HG02852 (cell line): ENCODE data around the gene EPSTI1.

Experiments used
- ATAC-seq: cut with Tn5 transposase; IDR thresholded peaks from one replicate; pipeline ENCODE4 v1.9.1; 2021; ENCODE audit warnings: mild to moderate bottlenecking, moderate library complexity; ENCODE audit not compliant: unreplicated experiment

Gene EPSTI1

DNA sequence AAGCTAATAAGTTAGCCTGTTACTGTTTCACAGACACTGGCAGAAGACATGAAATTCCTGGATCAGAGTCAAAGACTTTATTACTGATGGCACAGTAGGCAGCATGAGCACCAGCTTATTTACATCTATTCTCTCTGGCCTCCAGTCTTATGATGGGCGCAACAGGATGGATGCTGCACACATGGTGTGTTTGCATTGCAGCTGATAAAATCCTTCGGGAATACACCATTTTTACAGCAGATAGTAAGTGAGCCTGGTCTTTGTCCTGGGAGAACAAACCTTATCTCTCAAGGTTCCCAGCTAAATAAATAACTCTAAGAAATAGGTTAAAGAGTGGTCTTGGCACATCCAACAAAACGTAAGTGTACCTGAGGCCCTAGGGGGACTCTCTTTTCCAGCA, 16.0 kb downstream of the EPSTI1 start:
- ATAC-seq = no peak

GRCh38 chr13:42973581-42973980, 18.5 kb downstream of the EPSTI1 start:
- ATAC-seq = no peak

- ATAC-seq = peak; percentile 58
Measured at GRCh38 chr13:42971691-42972347, 20.2 kb downstream of the EPSTI1 start.

- ATAC-seq = peak; percentile 69
Measured at GRCh38 chr13:42970824-42971690, 21.0 kb downstream of the EPSTI1 start.

- no peak for ATAC-seq
Measured at GRCh38 chr13:42969565-42970172, 22.4 kb downstream of the EPSTI1 start.

DNA sequence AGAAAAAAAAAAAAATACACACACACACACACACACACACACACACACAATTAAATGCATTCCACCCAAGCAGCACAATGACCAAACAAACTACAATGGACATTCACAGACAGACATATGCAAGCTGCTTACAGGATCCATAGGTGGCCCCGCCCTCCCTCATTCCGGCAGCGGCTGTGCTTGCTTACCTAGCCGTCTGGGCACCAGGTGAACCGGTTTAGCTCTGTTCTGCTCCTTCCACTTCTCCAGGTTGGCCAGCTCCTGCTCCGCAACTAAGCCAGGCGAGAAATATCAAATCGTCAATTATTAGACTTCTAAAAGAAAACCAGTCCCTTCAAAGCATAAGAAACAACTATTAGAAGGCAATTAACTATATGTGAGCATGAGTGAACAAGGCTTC, 23.1 kb downstream of the EPSTI1 start:
- no peak for ATAC-seq

DNA sequence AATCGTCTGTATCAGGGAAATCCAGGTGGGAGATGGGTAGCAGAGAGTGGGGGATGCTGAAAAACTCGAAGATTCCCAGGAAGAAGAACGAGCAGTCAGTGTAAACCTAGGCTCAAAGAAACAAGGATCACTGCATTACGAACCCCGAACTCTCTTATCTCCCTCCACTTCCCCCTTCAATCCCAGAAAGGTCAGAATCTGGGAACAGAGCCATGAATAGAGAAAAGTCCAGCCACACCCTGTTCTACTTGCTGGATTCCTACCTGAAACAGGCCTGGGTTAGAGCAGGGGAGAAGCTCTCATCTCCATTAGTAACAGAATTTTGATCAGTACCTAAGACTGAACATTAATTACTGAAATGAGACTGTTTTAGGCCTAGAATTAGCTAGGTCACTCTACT, 24.4 kb downstream of the EPSTI1 start:
- no peak for ATAC-seq

GRCh38 chr13:42965281-42965680, 26.8 kb downstream of the EPSTI1 start:
- ATAC-seq = no peak

DNA sequence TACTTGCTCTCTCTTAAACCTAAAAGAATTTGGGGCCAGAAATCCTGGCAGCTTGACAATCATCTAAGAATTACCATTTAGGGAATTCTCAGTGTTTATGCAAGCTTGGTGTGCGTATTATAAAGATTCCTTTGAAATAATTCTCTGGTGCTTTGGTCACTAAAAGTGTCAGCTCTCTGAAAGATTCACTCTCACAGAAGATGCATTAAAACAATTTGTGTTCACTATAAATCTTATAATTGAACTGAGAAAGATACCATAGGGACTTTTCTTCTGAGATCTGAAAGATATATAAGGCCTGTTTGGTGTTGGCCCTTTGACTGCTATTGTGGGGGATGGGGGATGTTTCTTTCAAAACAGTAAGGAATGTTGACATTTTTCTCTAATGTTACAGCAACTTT, 27.3 kb downstream of the EPSTI1 start:
- no peak for ATAC-seq

DNA sequence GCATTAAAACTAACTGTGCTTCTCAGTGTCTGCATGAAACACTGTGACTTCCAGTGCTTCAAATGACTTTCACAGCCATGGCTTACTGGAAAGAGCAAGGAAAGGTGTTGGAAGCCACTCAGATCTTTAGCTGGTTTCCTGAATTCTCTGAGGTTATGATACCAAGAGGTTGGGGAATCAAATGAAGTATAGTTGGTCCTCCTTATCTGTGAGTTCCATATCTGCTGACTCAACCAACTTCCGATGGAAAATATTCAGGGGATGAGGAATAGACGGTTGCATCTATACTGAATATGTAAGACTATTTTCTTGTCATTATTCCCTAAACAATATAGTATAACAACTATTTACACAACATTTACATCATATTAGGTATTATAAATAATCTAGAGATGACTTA, 32.4 kb downstream of the EPSTI1 start:
- no peak for ATAC-seq

DNA sequence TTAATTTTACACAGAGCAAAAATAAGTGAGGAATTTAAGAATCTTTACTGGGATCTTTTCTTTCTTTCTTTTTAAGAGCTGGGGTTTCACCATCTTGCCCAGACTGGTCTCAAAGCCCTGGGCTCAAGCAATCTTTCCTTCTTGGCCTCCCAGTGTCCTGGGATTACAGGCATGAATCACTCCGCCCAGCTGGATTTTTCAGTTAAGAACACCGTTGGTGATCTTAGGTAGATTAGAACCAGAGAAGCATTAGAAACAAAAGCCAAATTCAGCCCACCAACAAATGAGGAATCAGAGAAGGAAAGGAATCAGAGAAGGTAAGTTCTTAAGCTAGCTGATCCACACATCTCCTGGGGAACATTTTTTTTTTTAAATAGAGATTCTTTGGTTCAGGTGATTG, 34.2 kb downstream of the EPSTI1 start:
- no peak for ATAC-seq

DNA sequence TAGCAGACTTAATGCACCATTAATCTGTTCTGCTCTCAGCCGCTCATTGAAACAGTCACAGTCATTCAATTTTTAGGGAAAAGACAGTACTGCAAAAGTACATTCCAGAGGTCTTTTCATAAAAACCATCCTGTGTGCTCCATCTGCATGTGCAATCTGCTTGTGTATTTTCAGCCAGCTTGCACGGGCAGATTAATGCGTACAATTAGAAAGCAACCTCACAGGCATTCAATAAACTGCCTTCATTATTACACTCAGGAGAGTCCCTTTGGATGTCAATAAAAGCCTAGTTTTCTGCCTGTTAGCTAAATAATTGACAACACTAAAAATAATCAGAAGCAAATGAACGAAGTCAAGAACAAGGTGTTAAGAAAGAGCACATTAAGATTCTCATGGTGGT, 41.9 kb downstream of the EPSTI1 start:
- ATAC-seq = no peak

DNA sequence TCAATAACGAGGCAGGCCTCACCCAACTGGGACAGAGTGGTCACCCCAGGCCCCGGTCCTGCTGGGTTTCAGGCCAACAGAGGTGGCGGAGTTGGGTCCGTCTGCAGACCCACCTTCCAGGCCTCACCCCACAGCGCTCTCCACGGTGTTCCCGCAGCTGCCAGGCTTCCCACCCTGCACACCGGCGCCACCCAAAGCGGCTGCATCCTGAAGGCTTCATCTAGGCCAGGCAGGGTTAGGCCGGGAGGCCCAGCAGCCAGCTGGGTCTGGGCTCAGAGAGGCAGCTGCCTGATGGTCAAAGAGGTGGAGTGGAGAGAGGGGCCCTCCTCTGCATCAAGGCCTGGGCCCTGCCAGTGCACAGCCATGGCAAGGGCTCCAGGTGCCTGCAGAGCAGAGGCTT, 44.1 kb downstream of the EPSTI1 start:
- no peak for ATAC-seq

- ATAC-seq = no peak
Measured at GRCh38 chr13:42946927-42947326, 45.1 kb downstream of the EPSTI1 start.

- ATAC-seq = no peak
Measured at GRCh38 chr13:42929886-42930535, 62.0 kb downstream of the EPSTI1 start.

DNA sequence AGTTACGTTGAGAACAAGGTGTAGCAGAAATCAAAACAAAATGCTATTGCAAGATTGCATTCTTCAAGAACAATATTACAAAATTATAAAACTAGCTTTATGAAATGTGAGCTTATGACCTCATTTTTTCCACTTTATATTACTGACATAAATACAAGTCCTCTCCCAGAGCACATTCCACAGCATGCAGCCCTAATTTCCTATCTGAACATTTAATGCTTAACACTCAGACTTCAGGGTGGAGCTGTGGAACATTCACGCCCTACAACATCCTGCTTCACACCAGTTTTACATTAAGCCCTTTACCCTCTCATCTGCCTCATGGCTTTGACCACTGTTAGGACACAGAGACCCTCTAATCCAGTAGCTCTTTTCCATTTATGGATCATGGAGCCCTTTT, 65.5 kb downstream of the EPSTI1 start:
- ATAC-seq = no peak

- no peak for ATAC-seq
Measured at GRCh38 chr13:42926043-42926442, 66.0 kb downstream of the EPSTI1 start.

GRCh38 chr13:42925626-42926025, 66.4 kb downstream of the EPSTI1 start:
- no peak for ATAC-seq

DNA sequence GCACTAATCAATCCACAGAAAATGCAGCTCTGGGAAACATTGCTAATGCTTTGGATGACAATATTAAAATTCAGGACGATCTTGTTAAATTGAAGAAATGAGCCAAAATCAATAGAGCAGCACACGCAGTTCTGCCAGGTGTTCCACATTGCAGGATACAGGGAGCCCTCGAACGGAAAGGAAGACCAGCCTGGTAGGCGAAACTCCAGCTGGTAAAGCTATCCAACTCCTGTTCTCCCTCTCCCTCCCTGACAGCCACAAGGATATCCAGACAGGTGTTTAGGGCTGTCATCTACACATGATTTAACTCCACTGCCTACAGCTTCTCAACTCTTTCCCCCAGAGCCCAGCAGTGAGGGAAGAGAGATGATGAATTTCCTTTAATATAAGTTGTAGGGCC, 67.7 kb downstream of the EPSTI1 start:
- ATAC-seq = no peak

DNA sequence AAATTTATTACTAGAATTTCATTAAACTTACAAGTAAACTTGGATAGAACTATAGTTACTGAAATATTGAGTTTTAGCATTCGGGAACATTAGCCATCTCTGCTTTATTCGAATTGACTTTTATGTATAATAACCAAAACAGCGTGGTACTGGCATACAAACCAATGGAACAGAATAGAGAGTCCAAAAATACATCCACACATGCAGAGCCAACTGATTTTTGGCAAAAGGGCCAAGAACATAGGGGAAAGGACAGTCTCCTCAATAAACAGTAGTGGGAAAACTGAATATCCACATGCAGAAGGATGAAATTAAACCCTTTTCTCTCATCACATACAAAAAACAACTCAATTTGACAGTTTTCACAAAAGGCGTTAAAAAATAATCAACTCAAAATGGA, 84.3 kb downstream of the EPSTI1 start:
- ATAC-seq = no peak

DNA sequence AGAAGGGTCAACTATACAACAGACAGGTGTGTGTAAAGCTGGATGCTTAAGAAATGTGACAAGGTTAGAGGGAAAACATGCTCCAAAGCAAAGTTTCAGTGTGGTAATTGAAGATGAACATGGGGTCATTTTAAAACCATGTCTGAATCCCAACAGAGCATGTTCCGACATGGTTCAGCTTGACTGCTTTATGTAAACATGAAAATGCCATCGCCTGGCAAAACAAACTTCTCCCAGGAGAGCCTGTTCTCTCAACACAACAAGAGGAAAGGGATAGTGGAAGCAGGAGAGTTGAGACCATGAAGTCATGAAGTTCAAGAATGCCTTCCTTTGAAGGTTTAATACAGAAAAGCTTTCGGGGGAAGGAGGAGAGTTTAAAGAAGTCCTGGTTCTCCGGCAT, 85.8 kb downstream of the EPSTI1 start:
- no peak for ATAC-seq

DNA sequence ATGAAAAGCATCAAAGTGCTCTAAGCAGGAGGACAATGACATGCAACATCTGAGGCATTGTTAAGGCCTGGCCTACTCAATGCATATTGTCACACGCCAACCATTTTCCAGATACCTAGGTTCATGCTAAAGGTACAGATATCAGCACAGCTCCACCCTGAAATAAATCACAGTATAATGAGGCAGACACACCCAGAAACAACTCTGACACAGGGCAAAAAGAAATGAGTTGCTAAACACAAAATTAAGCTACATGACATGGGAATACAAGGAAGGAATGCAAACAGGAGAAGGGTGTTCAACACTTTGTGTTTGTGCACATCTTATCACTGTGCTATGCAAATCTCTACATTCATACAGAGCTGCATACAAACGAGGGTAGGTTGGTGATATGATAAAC, 86.5 kb downstream of the EPSTI1 start:
- no peak for ATAC-seq
